Right ventricle myocardium inferior (tissue), 1 donor: Measurements from ENCODE around the gene DLGAP4. TPM values are rescaled to one million over a fixed set of nuclear protein-coding genes. Genes with fewer than 3 reads are reported as not detected.
"Not testable (repeated sequence)": the region's sequence is repeated elsewhere in the genome, so short reads cannot be mapped to it uniquely, and the experiment has no call there.

Experiments used
- ATAC-seq: fragments of 200-7000 bp; cut with Tn5 transposase; one replicate; pipeline ENCODE4 v1.9.1; 2020; ENCODE audit warnings: mild to moderate bottlenecking, moderate library complexity
- DNase-seq: peaks from one replicate; pipeline ENCODE4 v3.0.0; 2021; ENCODE audit errors: missing footprints
- intact Hi-C: fragments of 100-400 bp; cut with DNase I; formaldehyde crosslinking; loops from one replicate; pipeline ENCODE4 v1.11.0; 2022
- total RNA-seq: library from RNA; stranded (reverse); fragmentation: NEBNext Ultra II Directional; extraction: Animal tissue kit (Norgen Biotek cat#: 25700); gene quantifications from one replicate; pipeline ENCODE4 v1.2.1, GENCODE V29; 2021
- donor health status: DM: no; HTN: yes; CAD: no; lungs with severe emphysema.

The DLGAP4 gene
- total RNA-seq, 1 donor from 2014 or later = 46.3 TPM

- intact Hi-C loops = no loop called here
- DNase-seq = no peak
- ATAC-seq = no peak
Measured at GRCh38 chr20:36366623-36367369, 60.7 kb downstream of the DLGAP4 start.

- DNase-seq (no peak), ATAC-seq (no peak)
- intact Hi-C loops = no loop called here
Measured at GRCh38 chr20:36367370-36367745, 61.2 kb downstream of the DLGAP4 start.

DNA sequence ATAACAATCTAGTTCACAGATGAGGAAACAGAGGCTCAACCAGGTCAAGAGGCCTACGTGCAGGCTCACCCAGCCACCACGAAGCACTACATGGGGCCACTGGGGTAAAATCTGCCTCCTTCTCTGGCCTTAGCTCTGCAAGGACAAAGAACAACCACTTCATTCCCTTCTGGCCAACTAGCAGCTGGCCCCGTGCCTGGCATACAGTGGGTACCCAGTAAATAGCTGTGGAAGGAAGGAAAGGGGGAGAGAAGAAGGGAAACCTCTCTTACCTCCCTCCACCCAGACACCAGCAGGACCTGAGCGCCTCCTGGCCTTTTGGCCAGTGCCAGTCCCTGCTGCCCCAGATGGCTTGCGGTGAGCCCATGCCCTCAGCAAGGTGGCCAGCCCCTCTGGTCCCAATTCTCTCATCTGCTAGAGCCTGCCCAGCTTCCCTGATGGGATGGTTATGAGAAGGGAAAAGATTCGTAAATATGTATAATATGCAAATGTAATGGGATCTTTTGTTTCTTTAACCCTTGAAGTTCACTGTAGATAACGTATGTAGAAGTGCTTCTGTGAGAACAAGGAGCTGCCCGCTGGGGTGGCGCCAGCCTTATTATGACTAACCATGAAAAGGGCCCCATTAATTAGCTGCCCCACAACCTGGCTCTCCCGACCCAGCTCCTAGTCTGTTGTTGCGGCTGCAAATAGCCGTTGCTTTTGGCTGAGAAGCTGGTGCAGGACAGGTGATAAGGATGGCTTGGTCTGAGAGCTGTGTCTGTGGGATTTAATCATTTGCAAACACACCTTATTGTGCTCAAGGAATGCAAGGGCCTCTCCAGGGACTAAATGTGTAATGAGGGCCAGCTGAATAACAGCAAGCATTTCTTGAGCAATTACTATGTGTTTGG is 62.0 kb downstream of the DLGAP4 start:
- intact Hi-C loops = no loop called here
- ATAC-seq = no peak

DNA sequence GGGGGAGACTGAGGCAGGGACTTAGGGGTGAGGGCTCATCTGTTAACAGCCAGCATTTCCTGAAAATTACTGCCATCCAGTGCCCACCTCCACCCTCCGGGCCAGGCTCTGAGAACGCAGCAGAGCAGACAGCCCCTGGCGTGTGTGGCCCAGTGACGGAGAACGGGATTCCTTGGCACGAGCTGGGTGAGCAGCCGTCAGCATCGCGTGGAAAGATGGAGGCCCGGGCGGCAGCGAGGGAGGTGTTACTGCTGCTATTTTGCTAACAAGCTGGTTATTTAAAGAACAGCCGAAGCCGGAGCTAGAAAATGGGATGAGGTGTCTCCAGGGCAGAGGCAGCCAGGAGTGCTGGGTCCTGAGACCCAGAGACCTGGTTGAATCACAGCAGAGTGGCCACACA is 62.7 kb downstream of the DLGAP4 start:
- DNase-seq (no peak), ATAC-seq (no peak)
- intact Hi-C loops = no loop called here

More for the DNA sequence above, 62.0 kb downstream of the DLGAP4 start:
- DNase-seq = no peak

DNA sequence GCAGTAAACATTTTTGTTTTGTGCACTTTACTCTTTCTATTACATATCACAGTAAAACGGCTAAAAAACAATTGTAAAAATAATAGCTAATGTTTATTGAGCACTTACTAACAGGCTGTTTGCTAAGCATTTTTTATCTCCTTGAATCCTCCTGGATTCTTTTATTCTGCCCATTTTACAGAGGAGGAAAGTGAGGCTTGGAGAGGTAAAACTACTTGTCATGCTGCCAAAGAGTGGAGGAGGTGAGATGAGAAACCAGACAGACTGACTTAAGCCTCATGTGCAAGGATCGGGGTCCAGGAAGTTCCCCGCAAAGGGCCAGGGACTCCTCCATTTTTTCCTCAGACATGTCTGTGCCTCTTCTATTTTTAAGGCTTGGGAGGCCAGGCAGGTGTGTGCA is 63.6 kb downstream of the DLGAP4 start:
- intact Hi-C loops = no loop called here
- DNase-seq (no peak), ATAC-seq (no peak)

- peak; percentile 13 for ATAC-seq
- no peak for DNase-seq
- intact Hi-C loops = no loop called here
Measured at GRCh38 chr20:36370991-36371790, 65.1 kb downstream of the DLGAP4 start.

- intact Hi-C loops = no loop called here
- DNase-seq = no peak
- no peak for ATAC-seq
Measured at GRCh38 chr20:36372666-36373065, 66.5 kb downstream of the DLGAP4 start.

DNA sequence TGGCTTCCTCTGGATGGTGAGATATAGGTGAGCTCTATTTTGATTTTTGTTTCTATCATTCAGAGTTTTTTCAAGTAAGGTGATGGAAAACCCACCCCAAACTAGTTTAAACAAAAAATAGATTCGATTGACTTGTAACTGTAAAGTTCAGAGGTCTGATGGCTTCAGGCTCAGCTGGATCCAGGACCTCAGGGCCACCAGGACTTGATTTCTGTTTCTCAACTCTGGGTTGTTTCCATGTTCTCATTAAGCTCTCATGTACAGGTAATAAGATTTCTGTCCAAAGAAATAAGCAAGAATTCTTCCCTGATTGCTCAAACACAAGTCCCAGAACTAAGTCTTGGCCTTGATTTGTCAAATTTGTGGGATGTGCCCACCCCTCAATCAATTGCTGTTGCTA is 67.0 kb downstream of the DLGAP4 start:
- ATAC-seq = no peak

DNA sequence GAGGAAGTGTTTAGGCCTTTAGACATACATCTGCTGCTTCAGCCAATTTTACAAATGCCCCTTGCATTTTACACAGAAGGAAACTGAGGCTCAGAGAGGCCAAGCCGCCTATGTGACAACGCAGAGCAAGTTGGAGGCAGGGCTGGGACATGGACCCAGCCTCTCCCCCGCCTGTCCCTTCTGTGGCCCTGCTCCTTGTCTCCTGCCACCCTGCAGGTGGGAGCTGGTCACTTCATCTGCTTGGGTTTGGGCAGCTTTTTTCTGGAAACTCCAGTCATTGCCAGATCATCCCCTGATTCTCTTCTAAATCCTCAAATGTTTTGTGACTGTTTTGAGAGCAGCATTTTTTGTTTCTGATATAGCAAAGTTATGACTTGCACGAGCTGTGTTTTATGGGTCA is 68.9 kb downstream of the DLGAP4 start:
- DNase-seq = no peak
- ATAC-seq = no peak
- intact Hi-C loops = no loop called here

More for the DNA sequence above, 67.0 kb downstream of the DLGAP4 start:
- DNase-seq = no peak
- intact Hi-C loops = no loop called here

DNA sequence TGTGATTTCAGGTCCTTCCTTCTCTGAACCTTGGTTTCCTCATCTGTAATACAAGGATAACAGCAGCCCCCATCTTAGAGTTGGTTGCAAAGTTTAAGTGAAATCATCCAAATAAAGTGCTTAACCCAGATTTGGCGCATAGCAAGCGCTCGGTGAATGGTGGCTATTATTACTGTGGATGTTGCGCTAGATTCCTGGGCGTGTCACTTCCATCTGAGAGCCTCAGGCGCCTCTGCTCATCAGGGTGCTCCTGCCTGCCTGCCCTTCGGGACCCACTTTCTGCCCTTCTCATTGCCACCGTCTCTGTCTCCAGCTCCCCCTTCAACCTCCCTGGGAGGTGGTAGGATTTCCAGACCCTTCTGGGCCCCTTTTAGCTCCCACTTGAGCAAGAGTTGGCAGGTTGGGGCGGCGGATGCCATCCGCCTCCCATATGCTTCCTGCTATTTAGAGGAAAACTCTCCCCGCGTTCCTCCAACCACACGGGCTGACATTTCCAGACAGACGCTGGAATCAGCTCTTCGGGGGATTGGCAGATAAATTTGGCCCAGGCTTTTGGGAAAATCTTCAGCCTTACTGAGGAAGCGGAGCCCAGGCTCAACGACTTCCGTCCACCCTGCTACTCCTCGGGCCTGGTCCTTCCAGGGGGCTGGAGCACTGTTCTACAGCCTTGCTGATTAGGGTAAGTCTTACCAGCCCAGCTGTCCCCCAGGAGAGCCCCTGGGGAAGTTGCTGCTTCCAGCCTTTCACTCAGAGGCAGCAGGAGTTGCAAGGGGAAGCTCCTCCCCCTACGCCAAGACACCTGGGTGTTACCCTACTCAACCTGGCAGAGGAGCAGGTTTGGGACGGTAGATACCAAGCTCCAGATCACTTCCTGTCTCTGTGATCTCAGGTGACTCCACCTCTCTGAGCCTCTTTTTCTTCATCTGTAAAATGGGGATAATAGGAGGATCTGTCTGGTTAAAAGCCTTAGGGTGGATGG is 71.5 kb downstream of the DLGAP4 start:
- intact Hi-C loops = no loop called here
- ATAC-seq = no peak
- no peak for DNase-seq

DNA sequence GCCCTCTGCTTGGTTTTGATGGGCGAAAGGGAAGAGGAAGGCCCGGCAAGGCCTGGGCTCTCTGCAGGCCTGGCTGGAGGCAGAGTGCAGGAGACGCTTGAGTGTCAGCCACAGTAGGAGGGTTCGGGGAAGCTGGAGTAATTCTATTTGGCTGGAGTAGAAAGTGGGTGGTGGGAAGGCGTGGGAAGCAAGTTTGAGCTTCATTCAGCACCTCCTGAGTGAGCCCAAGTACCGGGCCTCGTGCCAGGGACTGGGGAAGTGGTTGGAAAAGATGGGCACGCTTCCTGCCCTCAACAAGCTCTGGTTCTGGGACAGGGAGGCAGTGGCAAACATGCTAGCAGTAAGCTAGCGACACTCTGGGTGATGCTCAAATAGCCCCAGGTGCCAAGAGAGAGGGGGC is 72.5 kb downstream of the DLGAP4 start:
- no peak for ATAC-seq
- no peak for DNase-seq

DNA sequence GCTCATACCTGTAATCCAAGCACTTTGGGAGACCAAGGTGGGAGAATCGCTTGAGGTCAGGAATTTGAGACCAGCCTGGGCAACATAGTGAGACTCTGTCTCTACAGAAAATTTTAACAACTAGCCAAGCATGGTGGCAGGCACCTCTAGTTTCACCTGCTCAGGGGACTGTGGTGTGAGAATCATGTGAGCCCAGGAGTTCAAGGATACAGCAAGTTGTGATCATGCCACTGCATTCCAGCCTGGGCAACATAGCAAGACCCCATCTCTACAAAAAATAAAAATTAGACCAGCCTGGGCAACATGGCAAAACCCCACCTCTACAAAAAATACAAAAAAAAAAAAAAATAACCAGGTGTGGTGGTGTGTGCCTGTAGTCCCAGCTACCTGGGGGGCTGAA is 73.8 kb downstream of the DLGAP4 start:
- DNase-seq, intact Hi-C loops, ATAC-seq: not testable (repeated sequence)

More for the DNA sequence above, 72.5 kb downstream of the DLGAP4 start:
- intact Hi-C loops = no loop called here

- ATAC-seq (peak; percentile 31), DNase-seq (no peak)
- intact Hi-C loops = no loop called here
Measured at GRCh38 chr20:36384022-36384619, 78.0 kb downstream of the DLGAP4 start.

DNA sequence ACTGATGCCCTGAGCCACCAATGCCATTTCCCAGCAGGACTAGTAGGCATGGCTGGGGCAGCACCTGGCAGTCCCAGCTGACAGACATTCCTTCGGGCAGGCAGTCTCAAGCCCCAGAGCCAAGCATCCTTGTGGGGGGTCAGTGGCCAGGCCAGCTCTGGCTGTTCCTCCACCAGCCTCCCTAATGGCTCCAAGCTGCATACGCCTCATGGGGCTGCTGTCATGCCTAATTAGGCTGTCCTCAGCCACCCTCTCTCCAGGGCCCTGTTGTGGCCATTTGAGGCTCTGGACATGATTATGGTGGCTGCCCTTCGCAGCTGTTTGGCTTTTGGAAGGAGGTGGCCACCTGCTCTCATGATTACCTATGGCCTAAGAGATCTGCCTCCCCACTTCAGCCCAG is 79.4 kb downstream of the DLGAP4 start:
- ATAC-seq (no peak), DNase-seq (no peak)
- intact Hi-C loops = no loop called here

GRCh38 chr20:36386236-36386635 is 80.1 kb downstream of the DLGAP4 start:
- DNase-seq = no peak
- no peak for ATAC-seq
- intact Hi-C loops = no loop called here

DNA sequence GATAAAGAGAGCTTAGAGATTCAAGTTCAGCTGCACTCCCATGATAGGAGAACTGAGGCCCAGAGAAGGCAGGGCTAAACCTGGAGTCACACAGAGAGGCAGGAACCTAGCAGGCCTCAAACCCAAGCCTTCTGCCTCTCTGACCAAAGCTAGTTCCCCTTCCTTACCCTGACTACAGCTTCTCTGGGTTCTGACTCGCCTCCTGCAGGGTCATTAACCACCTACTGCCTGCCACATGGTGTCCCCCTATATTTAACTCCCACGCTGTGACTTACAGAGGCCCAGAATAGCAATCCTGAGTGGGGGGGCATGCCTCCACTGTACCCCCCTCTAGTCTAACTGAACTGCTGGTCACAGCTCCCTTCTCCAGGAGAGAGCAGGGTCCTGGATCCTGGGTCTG is 84.1 kb downstream of the DLGAP4 start:
- DNase-seq (no peak), ATAC-seq (no peak)
- intact Hi-C loops = no loop called here

- intact Hi-C loops = no loop called here
- no peak for DNase-seq
Measured at GRCh38 chr20:36390719-36391415, 84.7 kb downstream of the DLGAP4 start.

More at GRCh38 chr20:36390719-36391415, 84.7 kb downstream of the DLGAP4 start:
- ATAC-seq = no peak
